ENCODE data around the gene MAML3.

MAML3 gene

GRCh38 chr4:139799615-139800014 lies 354.4 kb downstream of the MAML3 start:
- DNase-seq: no peak

DNA sequence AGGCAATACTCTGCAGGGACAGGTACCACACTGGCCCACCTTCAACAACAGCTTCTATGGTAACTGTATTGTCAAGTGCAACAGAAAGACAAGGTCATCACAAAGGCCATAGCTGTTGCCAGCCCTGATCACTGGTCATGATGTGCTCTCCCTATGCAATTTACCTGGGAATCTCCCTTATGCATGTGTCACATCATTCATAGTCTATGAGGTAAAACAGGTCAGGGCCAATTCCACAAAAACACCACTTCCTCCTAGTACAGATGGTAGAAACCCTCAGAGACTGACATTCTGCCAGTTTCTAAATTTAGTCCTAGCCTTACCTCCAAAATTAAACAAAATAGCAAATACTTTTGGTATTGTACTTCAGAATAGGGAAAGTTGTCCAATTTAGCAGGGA lies 355.5 kb downstream of the MAML3 start:
- DNase-seq: no peak

DNA sequence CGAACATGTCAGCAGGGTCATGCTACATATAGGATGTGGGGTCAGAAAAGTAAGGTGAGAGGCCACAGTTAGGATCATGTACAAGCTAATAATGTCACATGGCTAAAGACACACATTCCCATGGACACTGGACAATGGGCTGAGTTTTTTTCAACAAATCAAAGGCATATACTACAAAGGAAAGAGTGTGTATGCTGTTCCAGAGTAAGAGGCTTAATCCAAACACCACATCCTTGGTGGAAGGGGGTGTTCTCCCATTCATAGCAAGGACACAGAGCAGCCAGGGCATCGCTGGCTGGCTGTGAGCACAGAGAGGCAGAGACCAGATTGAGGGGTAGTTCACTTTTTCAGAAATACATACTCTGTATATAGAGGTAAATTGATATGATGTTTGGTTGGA lies 356.7 kb downstream of the MAML3 start:
- DNase-seq: no peak

GRCh38 chr4:139795527-139796314 lies 358.3 kb downstream of the MAML3 start:
- no peak for DNase-seq

DNA sequence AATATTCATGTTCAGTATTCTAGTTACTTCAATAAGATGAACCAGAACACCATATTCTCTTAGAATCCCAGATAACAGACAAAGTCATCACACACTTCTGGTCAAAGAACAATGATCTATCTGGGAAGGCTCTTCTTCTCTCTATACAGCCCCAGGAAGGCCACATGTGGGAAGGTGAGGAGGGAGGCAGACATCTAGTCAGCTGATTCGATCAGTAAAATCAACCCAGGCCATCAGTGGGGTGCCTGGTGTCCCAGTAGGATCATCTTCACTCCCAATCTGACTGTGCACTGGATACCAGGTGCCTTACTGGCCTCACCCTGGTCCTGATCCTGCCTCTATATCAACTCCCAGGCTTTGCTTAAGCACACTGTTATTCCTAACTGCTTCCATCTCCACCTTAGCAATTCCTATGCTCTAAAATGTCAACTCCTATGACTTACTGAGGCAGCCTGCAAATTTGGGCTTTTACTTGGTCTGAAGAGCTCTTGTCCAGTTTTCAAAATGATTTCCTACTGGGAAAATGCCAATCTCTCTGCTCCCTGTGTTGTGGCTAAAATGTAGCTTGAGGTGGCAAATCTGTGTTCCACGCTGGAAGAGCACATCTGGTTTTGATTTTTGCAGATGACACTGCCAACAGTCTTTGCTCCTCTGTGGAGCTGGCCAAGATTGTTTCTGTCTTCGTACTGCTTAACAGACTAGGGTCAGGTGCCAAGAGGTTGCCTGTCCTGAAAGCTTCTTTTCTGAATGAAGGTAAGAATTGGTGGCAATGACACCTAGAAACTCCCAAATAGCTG lies 359.6 kb downstream of the MAML3 start:
- no peak for DNase-seq

DNA sequence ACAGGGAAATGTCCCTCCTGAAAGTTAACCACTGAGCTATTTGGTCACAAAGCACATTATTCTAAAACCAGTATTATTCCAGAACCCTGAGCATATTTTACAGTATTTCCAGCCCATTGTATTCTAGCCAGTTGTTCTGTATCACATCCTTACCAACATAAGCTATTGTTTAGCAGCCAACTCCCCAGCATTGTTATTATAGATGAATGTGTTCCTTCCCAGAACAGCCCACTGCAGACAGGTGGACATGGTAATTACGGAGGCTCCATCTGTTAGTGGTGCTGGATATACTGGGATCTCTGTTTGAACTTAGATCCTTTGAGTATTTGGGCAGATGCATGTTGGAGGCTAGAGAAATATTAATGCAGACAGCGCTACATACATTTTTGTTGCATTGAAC lies 362.3 kb downstream of the MAML3 start:
- no peak for DNase-seq

DNA sequence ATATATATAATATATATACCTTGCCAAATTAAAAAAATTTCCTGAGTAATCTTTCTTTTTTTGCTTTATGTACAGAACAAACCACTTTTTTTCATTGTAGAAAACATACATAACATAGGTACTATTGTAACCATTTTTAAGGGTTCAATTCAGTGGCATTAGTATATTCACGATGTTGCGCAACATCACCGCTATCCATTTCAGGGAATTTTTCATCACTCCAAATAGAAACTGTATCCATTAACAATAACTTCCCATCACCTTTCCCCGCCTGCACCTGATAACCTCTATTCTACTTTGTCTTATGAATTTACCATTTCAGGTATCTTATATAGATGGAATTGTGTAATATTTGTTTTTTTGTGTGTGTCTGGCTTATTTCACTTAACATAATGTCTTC lies 363.7 kb downstream of the MAML3 start:
- DNase-seq: no peak

DNA sequence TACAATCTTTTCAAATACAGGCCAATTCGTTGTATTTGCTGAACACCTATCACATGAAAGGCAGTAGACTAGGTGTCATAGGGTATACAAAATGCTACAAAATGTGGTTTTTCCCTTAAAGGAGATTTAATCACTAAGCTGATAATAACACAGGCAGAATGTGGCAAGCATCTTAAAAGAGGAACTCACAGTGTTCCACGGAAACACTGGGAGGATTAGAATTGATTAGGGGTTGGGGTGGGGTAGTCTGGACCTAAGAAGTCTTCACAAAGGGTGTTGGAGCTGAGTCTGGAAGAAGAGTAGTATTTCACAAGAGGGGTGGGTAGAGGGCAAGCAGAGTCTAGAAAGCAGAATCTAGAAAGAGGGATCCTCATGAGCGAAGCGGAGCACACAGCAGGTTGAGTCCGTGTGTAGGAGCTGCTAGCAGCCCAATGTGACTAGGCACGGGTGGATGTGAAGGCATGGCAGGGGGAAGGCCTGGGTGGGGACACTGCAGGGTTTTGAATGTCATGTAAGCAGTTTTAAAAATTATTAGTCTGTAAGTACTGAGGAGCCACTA lies 364.8 kb downstream of the MAML3 start:
- DNase-seq: no peak

GRCh38 chr4:139786494-139787354 lies 367.3 kb downstream of the MAML3 start:
- no peak for DNase-seq

- no peak for DNase-seq
Measured at GRCh38 chr4:139785356-139785755, 368.6 kb downstream of the MAML3 start.

- DNase-seq: no peak
Measured at GRCh38 chr4:139783741-139784484, 370.1 kb downstream of the MAML3 start.

DNA sequence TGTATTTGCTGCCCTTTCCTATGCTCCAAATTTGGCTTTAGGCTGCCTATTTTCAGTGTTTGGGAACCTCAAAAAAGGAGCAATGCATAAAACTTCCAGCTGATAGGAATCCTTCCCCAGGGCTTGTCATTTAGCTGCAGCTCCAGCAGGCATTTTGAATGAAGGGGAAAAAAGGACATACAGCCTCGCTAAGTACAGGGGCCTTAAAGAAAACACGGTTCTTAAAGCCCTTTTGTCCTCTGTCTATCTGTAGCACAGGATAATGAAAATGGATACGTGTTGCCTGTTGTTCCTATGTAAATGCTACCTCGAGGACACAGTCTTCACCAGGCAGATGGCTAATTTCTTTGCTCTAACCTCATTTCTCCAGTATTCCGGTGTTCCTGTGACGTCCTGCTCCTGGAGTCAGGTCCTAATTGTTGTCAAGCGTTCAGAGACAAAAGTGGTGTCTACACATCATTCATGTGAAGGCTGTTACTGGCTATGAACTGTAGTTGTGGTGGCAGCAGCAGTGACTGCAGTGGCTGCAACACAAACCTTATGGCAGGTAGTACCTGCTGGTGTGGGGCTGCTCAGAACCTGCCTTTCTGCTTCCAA lies 371.0 kb downstream of the MAML3 start:
- no peak for DNase-seq

DNA sequence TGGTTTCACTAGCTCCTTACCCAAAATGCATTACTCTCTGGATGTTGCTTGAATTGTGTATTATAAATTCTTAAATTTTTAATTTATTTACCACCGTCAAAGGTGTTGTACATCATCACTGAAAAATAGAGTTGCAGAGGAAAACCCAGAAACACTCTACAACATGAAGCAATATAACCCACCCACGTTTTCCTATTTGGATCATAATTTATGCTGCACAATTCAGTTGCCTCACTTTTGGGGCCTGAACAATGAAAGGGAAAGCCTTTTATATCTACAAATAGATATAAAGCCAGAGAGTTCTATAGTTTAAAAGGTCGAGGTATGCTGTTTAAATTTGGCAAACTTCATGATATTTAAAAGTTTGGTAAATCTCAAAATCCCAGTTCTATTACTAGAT lies 372.9 kb downstream of the MAML3 start:
- no peak for DNase-seq

GRCh38 chr4:139779691-139780090 lies 374.3 kb downstream of the MAML3 start:
- DNase-seq: no peak

- no peak for DNase-seq
Measured at GRCh38 chr4:139777757-139778156, 376.2 kb downstream of the MAML3 start.

DNA sequence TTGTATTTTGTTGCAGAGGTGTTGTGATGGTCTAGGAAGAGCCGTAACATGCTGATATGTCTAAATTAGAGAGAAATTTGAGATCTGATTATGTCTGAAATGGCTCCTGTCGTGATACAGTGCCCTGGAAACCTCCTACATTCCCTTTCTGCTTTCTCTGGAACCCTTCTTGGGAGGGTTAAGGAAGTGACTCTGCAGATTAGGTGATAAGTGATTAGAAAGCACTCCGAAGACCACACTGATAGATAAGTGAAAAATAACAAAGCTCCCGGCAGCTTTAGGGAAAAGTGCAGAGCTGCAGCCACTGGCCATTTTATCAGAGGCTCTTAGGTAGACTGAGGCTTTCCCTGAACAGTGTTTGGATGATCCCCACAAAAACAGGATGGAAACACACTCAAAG lies 377.7 kb downstream of the MAML3 start:
- DNase-seq: no peak

DNA sequence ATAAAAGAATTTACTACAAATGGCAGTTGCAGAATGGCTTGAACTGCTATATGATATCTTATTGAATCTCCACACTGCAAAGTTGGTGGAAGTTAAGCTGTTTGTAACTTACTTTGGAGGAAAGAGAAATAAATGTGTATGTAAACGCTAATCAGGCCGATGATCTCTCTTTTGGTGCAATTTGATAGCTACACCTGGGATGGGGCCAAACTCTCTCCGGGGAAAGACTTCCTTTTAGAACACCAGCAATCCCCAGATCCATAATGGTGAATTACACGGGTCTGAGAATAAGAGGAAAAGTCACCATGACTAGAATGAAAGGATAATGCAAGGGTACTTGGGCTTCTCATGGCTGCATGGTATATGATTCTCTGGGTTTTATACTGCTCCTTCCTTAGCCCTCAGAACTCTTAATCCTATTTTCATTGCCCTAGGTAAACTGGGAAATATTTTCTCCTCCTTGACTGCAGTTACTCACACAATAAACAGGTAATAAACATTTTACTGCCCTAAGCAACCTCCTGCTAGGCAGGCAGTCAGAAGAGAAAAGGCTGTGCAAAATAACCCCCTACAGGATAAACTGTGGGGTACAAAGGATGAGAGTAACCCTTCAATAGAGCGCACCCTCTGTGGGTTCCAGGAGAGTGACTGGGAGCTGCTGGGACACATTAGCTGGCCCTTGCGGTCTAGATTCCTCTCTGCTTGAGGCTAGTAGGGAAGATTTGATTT lies 379.1 kb downstream of the MAML3 start:
- no peak for DNase-seq

- DNase-seq: no peak
Measured at GRCh38 chr4:139773560-139774318, 380.2 kb downstream of the MAML3 start.

DNA sequence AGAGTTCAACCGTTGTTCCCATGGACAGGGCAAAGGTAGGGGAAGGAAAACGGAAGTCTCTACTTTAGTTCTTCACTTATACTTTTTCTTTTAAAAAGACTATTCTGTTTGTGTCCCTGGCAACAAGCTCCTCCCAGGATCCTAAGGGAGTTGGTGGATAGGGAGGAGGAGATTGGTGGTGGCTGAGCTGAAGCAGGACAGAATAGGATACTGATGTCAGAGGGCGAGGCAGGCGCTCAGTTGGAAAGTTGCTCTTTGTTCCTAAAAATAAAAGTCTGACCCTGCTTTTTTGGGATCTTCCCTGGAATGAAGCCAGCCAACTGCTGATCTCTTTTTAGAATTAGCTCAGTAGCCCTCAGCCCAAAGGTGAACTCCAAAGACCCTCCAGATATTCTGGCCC lies 383.6 kb downstream of the MAML3 start:
- no peak for DNase-seq

GRCh38 chr4:139769364-139769763 lies 384.6 kb downstream of the MAML3 start:
- no peak for DNase-seq

Data from CD4-positive, alpha-beta T cell treated with Interleukin-17A for 4 hours (primary cell).